NB4 (cell line): ENCODE data around the gene CHAF1A.

Experiments
- DNase-seq: peaks from one replicate; pipeline ENCODE4 v3.0.0; 2010; ENCODE audit warnings: low read depth
- H3K4me3 ChIP-seq: one replicate; pipeline ENCODE4 v1.5.1; 2011; ENCODE audit warnings: mild to moderate bottlenecking, low read depth, low read length, moderate library complexity
- CTCF ChIP-seq: IDR thresholded peaks from one replicate; pipeline ENCODE4 v1.5.1; 2012; ENCODE audit warnings: low read depth, low read length
- MAX ChIP-seq: IDR thresholded peaks from 2 replicates; pipeline ENCODE4 v1.6.1; 2011; ENCODE audit warnings: low read depth, low read length
- MYC ChIP-seq: IDR thresholded peaks from 2 replicates; pipeline ENCODE4 v1.6.1; 2011; ENCODE audit warnings: low read depth, low read length
- POLR2A ChIP-seq: IDR thresholded peaks from 2 replicates; pipeline ENCODE4 v1.6.1; 2011; ENCODE audit warnings: mild to moderate bottlenecking; ENCODE audit not compliant: insufficient read length; ENCODE audit errors: extremely low read depth

CHAF1A gene, protein sequence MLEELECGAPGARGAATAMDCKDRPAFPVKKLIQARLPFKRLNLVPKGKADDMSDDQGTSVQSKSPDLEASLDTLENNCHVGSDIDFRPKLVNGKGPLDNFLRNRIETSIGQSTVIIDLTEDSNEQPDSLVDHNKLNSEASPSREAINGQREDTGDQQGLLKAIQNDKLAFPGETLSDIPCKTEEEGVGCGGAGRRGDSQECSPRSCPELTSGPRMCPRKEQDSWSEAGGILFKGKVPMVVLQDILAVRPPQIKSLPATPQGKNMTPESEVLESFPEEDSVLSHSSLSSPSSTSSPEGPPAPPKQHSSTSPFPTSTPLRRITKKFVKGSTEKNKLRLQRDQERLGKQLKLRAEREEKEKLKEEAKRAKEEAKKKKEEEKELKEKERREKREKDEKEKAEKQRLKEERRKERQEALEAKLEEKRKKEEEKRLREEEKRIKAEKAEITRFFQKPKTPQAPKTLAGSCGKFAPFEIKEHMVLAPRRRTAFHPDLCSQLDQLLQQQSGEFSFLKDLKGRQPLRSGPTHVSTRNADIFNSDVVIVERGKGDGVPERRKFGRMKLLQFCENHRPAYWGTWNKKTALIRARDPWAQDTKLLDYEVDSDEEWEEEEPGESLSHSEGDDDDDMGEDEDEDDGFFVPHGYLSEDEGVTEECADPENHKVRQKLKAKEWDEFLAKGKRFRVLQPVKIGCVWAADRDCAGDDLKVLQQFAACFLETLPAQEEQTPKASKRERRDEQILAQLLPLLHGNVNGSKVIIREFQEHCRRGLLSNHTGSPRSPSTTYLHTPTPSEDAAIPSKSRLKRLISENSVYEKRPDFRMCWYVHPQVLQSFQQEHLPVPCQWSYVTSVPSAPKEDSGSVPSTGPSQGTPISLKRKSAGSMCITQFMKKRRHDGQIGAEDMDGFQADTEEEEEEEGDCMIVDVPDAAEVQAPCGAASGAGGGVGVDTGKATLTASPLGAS

DNA sequence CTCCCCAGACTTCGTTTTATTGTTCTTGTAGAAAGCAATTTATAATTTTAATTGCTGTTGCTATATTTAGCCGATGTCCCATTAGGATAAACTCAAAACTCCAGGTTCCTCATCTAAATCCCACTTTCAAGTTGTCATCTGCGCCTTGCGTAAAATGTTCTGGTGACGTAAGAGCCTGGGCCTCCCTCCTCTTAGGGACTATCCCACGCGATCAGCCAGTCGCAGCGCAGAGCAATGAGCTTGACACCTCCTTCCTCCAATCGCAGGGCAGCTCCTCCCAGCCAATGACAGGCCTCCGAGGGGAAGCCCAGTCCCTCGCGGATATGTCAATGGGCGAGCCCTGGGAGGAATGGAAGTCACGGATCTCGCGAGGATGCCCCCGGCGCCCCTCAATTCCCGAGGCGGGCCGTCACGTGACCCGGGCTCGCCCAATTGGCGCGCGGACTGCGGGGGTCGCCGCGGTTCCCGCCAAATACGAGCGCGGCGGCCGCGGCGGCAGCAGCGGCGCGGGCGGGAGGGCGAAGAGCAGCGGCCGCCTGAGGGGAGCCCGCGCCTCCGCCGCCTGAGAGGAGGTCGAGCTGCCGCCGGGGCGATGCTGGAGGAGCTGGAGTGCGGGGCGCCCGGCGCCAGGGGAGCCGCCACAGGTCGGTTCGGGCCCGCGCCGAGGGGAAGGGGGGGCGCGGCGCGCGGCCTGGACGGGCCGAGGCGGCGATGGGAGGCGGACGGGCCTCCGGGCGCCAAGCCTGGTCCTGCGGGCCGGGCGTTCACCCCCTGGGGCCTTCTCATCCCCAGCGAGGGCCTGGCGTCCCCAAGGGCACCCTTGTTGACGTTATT is at the start of gene CHAF1A:
Gene CHAF1A, plus strand, starts transcription at position 470 of the 834 bp plus-strand sequence. Its CDS starts 123 bp downstream, at position 593.
- peak; percentile 98 for DNase-seq
- TF ChIP-seq POLR2A (peak; percentile 49), MYC (no peak), MAX (peak; percentile 84), CTCF (no peak)
- H3K4me3 ChIP-seq, result peak within 1 kb of the TSS; percentile 93

DNA sequence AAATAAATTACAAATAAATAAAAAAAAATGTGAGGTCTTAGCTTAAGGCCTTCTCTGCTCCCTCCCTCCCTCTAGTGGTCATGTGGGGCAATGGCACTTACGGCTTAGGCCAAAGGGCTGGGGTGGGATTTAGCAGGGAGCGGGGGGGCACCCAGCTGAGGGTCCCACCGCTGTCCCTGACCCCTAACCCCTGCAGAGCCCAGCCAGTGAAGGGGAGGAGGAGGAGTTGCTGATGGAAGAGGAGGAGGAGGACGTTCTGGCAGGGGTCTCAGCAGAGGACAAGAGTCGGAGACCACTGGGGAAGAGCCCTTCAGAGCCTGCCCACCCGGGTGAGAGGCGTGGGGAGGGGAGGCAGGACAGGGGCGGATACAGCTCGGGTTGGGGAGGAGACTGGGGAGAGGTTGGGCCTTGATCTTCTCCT is 49.7 kb upstream of the CHAF1A start:
- DNase-seq, result peak; percentile 54
- TF ChIP-seq MYC (no peak), CTCF (peak; percentile 55)
- no peak overlapping the region for H3K4me3 ChIP-seq

DNA sequence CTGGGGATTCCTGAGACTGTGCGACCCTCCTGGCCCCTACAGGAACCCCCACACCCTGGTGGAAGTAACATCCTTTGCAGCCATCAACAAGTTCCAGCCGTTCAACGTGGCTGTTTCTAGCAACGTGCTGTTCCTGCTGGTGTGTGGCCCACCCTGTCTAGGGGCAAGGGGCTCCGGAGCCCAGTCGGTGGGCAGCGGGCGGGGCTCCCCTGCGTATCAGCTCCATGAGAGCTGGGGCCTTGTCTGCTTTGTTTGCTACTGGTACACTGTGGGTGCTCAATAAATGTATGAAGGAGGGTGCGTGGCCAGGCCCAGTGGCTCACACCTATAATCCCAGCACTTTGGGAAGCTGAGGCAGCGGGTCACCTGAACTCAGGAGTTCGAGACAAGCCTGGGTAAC is 48.2 kb upstream of the CHAF1A start:
- TF ChIP-seq MAX (no peak), POLR2A (no peak), CTCF (no peak), MYC (no peak)
- DNase-seq, result no peak
- no peak overlapping the region for H3K4me3 ChIP-seq

- DNase-seq, result no peak
- no peak overlapping the region for H3K4me3 ChIP-seq
- TF ChIP-seq POLR2A, result no peak
- no peak for TF ChIP-seq MAX
- no peak for TF ChIP-seq MYC
- TF ChIP-seq CTCF, result no peak
These were observed 47.5 kb upstream of the CHAF1A start for GRCh38 chr19:4354897-4355296.

DNA sequence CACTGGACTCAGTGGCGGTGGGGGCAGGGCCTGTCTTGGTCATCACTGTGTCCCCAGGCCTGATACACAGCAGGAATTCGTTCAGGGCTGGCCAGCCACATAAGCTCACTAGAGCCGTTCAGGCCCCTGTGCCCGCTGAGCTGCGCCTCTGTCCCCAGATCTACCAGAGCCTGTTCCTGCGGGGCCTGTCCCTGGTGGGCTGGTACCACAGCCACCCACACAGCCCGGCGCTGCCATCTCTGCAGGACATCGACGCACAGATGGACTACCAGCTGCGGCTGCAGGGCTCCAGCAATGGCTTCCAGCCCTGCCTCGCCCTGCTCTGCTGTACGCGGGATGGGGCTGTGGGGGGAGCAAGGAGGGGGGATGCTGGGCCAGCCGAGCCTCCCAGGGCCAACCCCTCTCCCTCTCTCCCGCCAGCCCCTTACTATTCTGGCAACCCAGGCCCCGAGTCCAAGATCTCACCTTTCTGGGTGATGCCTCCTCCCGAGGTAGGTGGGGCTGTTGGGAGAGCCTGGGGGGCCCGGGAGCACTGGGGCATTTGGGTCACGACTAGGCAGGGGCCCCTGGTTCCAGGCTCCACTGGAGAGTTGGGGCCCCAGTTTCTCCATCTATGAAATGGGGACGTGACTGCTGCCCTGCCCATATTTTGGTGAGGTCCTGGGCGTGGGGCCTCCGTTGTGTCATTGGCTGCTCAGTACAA is 45.2 kb upstream of the CHAF1A start:
- DNase-seq, result no peak
- no peak for TF ChIP-seq MAX
- no peak for TF ChIP-seq CTCF
- no peak for TF ChIP-seq POLR2A
- no peak for TF ChIP-seq MYC
- H3K4me3 ChIP-seq, result no peak overlapping the region
